Measurements from ENCODE around the gene PIK3R2. TPM values are rescaled to one million over a fixed set of nuclear protein-coding genes. Genes with fewer than 3 reads are reported as not detected.

The PIK3R2 gene
- total and polyA plus RNA-seq, 2 of the 13 experiments (the other 11 are each of a cell fraction or from before 2014, with no cell fraction given) = 18.6 to 25.3 TPM

- TF ChIP-seq TIGD3 (CRISPR knock-in tag; IDR thresholded peaks at IDR 0.05; ENCODE audit: borderline replicate concordance) (no peak), MED13 (CRISPR knock-in tag; IDR thresholded peaks at IDR 0.05) (peak; percentile 63; the same call in 1 of the 2 replicates), TEAD2 (CRISPR knock-in tag; IDR thresholded peaks at IDR 0.05) (no peak), ZFP37 (CRISPR knock-in tag; IDR thresholded peaks at IDR 0.05; ENCODE audit: borderline replicate concordance) (no peak), ZNF572 (CRISPR knock-in tag; IDR thresholded peaks at IDR 0.05) (no peak), MYPOP (CRISPR knock-in tag; IDR thresholded peaks at IDR 0.05) (peak; percentile 52; the same call in 1 of the 2 replicates), RCOR2 (CRISPR knock-in tag; IDR thresholded peaks at IDR 0.05) (no peak), SP5 (CRISPR knock-in tag; IDR thresholded peaks at IDR 0.05; ENCODE audit: borderline replicate concordance, low read depth) (peak; percentile 74; the same call in 1 of the 2 replicates), KLF13 (CRISPR knock-in tag; IDR thresholded peaks at IDR 0.05) (no peak), ZNF33B (CRISPR knock-in tag; IDR thresholded peaks at IDR 0.05) (no peak), ZKSCAN5 (CRISPR knock-in tag; IDR thresholded peaks at IDR 0.05) (no peak), CC2D1A (CRISPR knock-in tag; IDR thresholded peaks at IDR 0.05) (no peak), ZNF530 (CRISPR knock-in tag; IDR thresholded peaks at IDR 0.05; ENCODE audit: low read depth) (no peak), PATZ1 (CRISPR knock-in tag; IDR thresholded peaks at IDR 0.05) (peak; percentile 24; the same call in 1 of the 2 replicates), EZH2 (conservative IDR thresholded peaks at IDR 0.05; ENCODE audit: low read depth, low read length) (no peak), RAD21 (CRISPR knock-in tag; IDR thresholded peaks at IDR 0.05) (0 out of 2 replicates have a peak, but pooled peaks have one; percentile 38), FIP1L1 (IDR thresholded peaks at IDR 0.05; ENCODE audit: borderline replicate concordance, insufficient read depth, low read depth, low read length) (no peak), AHDC1 (CRISPR knock-in tag; IDR thresholded peaks at IDR 0.05; ENCODE audit: borderline replicate concordance) (no peak)
Observed at GRCh38 chr19:18192673-18193387, 39.9 kb downstream of the PIK3R2 start, which contains the start of gene MPV17L2 (continued).
